ENCODE data around the gene PTPN9. TPM values are rescaled to one million over a fixed set of nuclear protein-coding genes. Genes with fewer than 3 reads are reported as not detected.

The PTPN9 gene
- total RNA-seq, 4 donors from 2014 or later = 8.6 to 24.5 (median 13.3) TPM

- WGBS = 96% methylated on average over 2 of the region's 2 CpGs
- no peak overlapping the region for H3K4me3 ChIP-seq
- H3K27ac ChIP-seq = no peak overlapping the region
- no peak for DNase-seq (ENCODE audit: low spot score in 2 of 2)
- no peaks in the 10 kb centered on the region for H3K9me3 ChIP-seq
- H3K36me3 ChIP-seq = peaks cover 65% of the 10 kb centered on the region
- no peak for TF ChIP-seq POLR2AphosphoS5 (IDR thresholded peaks at IDR 0.05)
- TF ChIP-seq CTCF (IDR thresholded peaks at IDR 0.05) = no peak
- no peak for TF ChIP-seq POLR2A (IDR thresholded peaks at IDR 0.05)
- no peak for TF ChIP-seq EP300 (IDR thresholded peaks at IDR 0.05)
- H3K27me3 ChIP-seq = no peaks in the 10 kb centered on the region
- no peaks in the 10 kb centered on the region for H3K4me1 ChIP-seq
Measured at GRCh38 chr15:75523011-75523410, 56.1 kb downstream of the PTPN9 start.

DNA sequence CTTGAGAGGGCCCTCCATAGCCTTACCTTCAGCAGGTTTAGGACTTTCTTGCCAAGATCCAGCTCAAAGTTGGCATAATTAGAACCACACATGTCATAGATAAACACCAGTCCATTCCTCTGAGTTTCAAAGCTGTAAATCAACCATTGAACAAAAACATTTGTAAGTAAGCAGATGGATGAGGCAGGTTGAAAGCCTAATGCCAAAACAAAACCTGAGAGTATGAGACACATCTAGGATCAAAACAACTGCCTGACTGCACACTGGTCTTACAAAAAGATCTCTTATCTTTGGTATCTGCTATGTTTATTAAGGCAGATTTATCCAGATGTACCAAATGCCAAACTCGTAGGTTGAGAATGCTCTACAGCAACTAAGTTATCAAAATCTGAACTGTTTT is 61.9 kb downstream of the PTPN9 start:
- DNase-seq (ENCODE audit: low spot score in 2 of 2) = no peak
- WGBS = 52% methylated on average over 1 of the region's 1 CpG
- TF ChIP-seq POLR2A (IDR thresholded peaks at IDR 0.05) (no peak), EP300 (IDR thresholded peaks at IDR 0.05) (no peak), CTCF (IDR thresholded peaks at IDR 0.05) (no peak), POLR2AphosphoS5 (IDR thresholded peaks at IDR 0.05) (no peak)
- no peak overlapping the region for H3K27ac ChIP-seq
- no peak overlapping the region for H3K4me3 ChIP-seq
- no peaks in the 10 kb centered on the region for H3K27me3 ChIP-seq
- H3K36me3 ChIP-seq = peaks cover 63% of the 10 kb centered on the region
- H3K9me3 ChIP-seq = no peaks in the 10 kb centered on the region
- H3K4me1 ChIP-seq = no peaks in the 10 kb centered on the region

GRCh38 chr15:75508840-75509532 is 70.1 kb downstream of the PTPN9 start:
- no peak overlapping the region for H3K27ac ChIP-seq
- WGBS = 67% methylated on average over 7 of the region's 7 CpGs
- no peaks in the 10 kb centered on the region for H3K4me1 ChIP-seq
- no peaks in the 10 kb centered on the region for H3K9me3 ChIP-seq
- no peak overlapping the region for H3K4me3 ChIP-seq
- peaks cover 50% of the 10 kb centered on the region for H3K36me3 ChIP-seq
- H3K27me3 ChIP-seq = no peaks in the 10 kb centered on the region
- no peak for TF ChIP-seq POLR2A (IDR thresholded peaks at IDR 0.05)
- no peak for TF ChIP-seq EP300 (IDR thresholded peaks at IDR 0.05)
- no peak for TF ChIP-seq POLR2AphosphoS5 (IDR thresholded peaks at IDR 0.05)
- peak in 1 of 2 donors; percentile 13 for TF ChIP-seq CTCF (IDR thresholded peaks at IDR 0.05)
- no peak for DNase-seq (ENCODE audit: low spot score in 2 of 2)

DNA sequence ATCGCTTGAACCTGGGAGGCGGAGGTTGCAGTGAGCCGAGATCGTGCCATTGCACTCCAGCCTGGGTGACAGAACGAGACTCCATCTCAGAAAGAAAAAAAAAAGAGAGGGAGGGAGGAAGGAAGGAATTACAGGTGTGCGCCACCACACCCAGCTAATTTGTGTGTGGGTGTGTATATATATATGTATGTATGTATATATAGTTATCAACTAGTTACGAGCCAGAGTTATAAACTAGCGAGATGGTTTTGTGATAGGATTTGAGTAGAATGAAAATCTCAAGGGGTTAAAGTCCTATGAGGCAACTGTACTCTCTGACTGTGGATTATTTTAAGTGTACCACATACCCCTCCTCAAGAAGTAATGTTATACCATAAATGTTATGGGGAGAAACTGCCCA is 76.8 kb downstream of the PTPN9 start:
- no peaks in the 10 kb centered on the region for H3K4me1 ChIP-seq
- TF ChIP-seq CTCF (IDR thresholded peaks at IDR 0.05) = no peak
- no peak for TF ChIP-seq POLR2AphosphoS5 (IDR thresholded peaks at IDR 0.05)
- TF ChIP-seq POLR2A (IDR thresholded peaks at IDR 0.05) = no peak
- TF ChIP-seq EP300 (IDR thresholded peaks at IDR 0.05) = no peak
- WGBS = 95% methylated on average over 8 of the region's 8 CpGs
- H3K27me3 ChIP-seq = no peaks in the 10 kb centered on the region
- H3K4me3 ChIP-seq = no peak overlapping the region
- H3K36me3 ChIP-seq = peaks cover 60% of the 10 kb centered on the region
- DNase-seq (ENCODE audit: low spot score in 2 of 2) = no peak
- no peak overlapping the region for H3K27ac ChIP-seq
- no peaks in the 10 kb centered on the region for H3K9me3 ChIP-seq

DNA sequence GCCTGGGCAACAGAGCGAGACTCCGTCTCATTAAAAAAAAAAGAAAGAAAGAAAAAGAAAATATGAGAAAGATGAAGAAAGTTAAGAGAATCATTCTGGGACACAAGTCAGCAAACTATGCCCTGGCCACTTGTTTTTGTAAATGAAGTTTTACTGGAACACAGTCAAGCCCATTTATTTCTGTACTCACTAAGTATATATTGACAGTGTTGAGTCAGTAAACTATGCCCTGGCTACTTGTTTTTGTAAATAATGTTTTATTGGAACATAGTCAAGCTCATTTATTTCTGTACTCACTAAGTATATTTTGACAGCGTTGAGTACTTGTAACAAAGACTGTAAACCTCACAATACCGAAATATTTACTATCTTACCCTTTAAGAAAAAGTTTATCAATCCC is 85.4 kb downstream of the PTPN9 start:
- no peak for DNase-seq (ENCODE audit: low spot score in 2 of 2)

More for the DNA sequence above, 85.4 kb downstream of the PTPN9 start:
- no peaks in the 10 kb centered on the region for H3K27me3 ChIP-seq
- H3K4me3 ChIP-seq = no peak overlapping the region
- H3K36me3 ChIP-seq = peaks cover 49% of the 10 kb centered on the region
- no peak overlapping the region for H3K27ac ChIP-seq
- 96% methylated on average over 4 of the region's 4 CpGs for WGBS
- no peaks in the 10 kb centered on the region for H3K4me1 ChIP-seq
- H3K9me3 ChIP-seq = no peaks in the 10 kb centered on the region
- TF ChIP-seq POLR2A (IDR thresholded peaks at IDR 0.05) (no peak), EP300 (IDR thresholded peaks at IDR 0.05) (no peak), POLR2AphosphoS5 (IDR thresholded peaks at IDR 0.05) (no peak)

Measured in suprapubic skin (tissue), 4 donors.